Glomerular endothelial cell (primary cell): ENCODE measurements around the gene CCM2. TPM values are rescaled to one million over a fixed set of nuclear protein-coding genes. Genes with fewer than 3 reads are reported as not detected.
"Not testable (repeated sequence)": the region's sequence is repeated elsewhere in the genome, so short reads cannot be mapped to it uniquely, and the experiment has no call there.

ENCODE experiments used
- DNase-seq: peaks from one replicate; pipeline ENCODE4 v3.0.0-alpha.2; 2011; ENCODE audit warnings: low read depth, low spot score; ENCODE audit errors: extremely low read depth
- total RNA-seq: library from RNA; depleted of rRNA; stranded (reverse); fragments of >200 nt; gene quantifications from 2 replicates; pipeline ENCODE4 v1.2.3, GENCODE V29; 2015

The CCM2 gene
- total RNA-seq, 1 donor from 2014 or later = 64.6 TPM

DNA sequence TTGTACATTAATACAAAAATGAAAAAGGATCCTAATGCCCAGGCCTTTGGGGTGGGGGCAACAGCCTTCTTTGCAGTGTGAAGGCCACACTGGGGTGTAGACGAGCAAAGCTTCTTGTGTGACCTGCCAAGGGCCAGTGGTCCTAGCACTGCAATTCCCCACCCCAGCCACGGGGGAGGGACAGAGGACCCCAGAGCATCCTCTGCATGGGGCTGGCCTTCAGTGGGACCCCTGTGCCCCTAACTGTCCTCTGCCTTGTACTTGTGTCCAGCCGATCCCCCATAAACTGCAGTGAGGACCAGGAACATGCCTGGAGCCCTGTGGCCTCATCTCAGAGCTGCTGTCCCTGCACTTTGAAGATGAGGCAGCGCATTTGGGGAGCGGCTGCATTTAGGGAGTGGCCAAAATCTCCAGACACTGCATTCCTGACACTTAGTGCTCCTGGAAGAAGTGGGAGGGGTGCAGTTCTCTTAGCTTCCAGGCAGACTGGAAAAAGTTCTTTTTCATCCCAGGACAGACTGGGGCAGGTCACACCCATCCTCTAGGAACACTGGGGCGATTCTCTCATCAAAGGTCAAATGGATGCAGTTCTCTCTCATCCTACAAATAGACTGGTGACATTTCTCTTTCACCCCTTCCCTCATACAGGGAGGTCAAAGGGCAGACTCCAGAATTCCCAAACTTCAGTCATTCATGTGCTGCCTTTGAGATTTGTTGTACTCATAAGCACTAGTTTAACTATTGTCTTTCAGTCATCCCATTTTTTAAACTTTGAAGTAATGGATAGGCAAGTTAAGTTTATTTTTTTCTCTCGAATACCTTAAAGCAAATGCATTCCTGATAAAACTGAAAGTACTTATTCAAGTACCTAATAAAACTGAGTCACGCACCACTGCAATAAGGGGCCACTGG is 20.3 kb upstream of the CCM2 start:
- no peak for DNase-seq

DNA sequence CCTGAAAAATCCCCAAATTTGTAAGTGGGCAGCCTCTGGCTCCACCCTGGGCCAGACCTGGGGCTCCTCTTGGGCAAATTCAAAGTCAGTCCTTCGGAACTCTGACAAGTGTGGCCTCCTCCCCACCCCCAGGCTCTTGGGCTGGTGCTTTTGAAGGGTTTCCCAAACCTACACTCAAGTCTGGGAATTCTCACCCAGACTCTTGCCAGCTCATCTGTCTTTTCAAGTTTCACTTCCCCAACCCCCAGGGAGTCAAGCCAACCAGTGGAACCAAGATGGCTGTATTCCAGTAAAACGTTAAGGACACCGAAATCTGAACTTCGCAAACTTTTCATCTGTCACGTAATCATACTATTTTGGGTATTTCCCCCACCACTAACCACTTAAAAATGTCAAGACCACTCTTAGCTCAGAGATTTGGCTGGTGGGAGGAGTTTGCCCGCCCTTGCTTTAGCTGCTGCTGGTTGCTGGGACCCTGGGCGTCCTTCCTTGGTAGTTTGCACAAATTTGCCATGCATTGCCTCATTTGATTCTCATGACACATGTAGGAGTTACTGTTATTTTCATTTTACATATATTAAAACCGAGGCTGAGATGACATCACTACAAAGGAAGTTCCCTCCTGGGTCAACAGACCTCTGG is 19.5 kb upstream of the CCM2 start:
- DNase-seq = no peak

DNA sequence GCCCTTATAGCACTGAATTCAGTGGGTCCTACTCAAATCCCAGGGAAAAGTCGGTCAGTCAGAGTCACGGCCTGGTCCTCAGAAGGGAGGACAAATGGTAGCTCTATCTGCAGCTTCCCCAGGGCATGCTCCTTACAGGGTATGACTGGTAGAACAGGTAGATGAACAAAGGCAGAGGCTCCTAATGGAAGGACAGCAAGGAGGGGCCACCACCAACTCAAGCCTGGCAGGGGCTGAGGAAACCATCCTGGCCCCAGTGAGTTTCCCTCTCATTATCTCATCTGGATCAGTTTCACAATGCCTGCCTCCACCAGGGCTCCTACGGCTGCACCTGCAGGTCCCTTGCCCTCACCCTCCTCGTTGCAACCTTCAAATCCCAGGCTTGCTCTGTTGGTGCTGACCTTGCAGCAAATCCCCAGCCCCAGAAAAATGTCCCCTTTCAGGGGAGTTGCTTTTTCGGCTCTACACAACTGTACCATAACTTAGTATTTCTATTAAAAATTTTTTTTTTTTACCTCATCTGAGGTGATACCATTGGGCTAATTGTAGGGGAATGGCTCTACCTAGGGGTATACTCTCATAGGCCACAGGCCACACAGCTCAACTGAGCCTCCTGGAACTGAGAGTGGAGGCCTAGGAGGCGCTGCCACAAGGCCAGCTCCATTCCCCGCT is 18.8 kb upstream of the CCM2 start:
- DNase-seq = no peak

DNA sequence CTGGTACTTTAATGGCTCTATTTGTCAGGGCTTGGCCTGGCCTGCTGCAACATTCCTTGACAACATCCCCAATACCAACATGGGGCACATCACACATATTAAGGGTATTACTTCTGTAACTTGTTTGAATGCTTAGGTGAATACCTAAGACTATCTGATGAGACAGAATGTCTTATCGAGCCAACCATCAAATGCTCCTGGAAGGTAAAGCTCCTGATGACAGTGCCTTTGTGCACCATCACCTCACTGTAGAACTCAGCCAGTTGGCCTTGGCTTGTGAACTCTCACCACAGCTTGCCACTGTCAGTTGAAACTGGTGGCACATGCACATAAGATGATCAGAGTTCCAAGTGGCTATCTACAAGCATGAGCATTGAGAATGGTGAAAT is 17.5 kb upstream of the CCM2 start:
- no peak for DNase-seq

DNA sequence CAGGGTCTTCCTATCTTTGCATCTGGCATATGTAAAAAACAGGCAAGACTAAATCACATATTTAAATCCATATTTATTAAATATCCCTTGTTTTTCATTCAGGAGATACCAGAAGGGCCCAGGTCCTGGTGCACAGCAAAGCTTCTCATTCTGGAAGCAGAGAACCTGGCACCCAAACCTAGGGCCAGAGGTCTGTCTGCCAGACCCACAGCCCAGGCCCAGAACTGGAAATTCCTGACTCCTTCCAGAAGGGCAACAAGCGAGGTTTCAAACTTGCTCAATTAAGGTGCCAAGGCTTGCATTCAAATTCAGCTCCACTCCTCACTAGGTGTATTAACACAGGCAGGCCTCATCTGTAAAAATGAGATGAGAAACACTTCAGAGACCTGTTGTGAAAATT is 17.0 kb upstream of the CCM2 start:
- no peak for DNase-seq

DNA sequence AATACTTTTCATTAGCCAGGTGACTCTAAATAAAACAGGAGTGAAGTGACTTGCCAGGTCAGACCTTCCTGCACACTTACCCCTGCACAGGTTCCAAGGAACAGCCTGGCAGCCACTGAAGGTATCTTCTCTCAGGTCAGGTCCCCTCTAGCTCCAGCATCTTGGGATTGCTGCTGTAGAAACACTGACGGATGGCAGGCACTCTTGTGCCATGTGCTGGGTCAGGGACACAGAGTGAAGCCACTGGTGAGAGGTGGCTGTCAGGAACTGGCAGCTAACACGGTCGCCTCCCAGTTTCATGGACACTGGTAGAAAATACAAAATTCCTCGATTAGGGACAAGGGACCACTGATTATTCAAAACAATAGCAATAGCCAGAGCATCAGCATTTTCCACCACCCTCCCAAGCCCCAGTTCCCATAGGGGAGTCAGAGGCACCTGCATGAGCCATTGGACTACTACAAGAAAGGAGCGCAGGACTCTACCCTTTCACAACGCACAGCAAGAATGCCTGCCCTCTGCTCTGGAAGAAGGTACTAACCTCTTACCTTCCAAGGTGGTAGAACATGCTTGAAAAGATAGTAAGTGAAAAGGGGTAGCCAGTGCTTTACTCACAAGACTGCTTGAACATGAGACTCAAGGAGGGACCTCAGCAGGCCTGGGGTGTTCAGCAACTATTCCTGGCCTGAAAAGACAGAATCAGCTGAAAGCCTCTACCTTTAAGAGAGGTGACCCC is 16.1 kb upstream of the CCM2 start:
- no peak for DNase-seq

DNA sequence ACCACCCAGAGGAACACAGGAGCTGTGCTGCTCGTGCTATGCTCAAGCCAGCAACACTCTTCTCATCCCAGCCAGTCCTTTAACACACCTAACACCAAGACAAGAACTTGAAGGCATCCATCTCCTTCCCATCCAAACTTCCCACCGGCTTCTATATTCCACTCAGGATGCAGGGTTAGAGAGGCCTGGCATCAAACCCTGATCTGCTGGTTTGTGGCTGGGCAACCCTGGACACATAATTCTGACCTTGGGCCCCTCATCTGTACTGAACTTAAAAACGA is 15.6 kb upstream of the CCM2 start:
- no peak for DNase-seq

DNA sequence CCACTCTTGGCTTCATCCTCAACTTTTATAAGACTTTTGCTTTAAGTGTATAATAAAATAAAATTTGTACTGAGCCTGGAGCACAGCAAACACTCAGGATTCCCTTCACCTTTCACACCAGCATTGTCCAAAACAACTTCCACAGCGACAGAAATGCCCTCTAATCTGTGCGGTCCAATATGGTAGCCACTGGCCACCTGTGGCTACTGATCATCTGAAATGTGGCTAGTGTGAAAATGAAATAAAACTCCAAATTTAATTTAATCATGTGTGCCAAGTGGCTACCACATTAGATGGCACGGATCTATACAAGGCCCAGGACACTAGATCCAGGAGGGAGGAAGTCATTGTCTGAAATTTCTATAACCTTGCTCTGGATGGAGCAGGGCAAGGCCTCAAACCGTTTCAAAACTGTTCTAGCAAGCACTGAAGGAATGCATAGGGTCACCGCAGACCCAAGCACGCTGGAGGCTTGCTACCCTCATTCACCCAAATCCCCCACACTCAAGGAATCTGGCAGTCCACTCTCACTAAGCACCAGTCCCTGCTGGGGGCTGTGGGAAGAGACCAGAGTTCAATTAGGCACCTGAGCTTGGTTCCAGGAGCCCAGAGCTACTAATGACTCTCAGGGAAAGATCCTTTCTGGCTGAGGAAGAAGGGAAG is 14.8 kb upstream of the CCM2 start:
- no peak for DNase-seq

DNA sequence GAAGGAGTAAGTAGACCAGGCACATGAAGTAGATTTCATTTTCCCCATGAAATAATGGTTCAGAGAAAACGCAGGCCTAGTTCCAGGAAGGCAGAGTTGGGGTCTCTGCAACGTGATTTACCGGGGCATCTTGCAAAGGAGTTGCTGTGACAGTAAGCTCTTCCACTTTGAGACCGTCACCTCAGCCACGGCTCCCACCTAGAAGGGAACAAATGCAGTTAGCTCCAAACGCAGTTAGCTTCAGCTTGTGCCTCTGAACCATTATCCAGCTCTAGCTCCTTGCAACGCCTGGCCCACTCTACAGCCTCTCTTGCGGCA is 14.1 kb upstream of the CCM2 start:
- no peak for DNase-seq

DNA sequence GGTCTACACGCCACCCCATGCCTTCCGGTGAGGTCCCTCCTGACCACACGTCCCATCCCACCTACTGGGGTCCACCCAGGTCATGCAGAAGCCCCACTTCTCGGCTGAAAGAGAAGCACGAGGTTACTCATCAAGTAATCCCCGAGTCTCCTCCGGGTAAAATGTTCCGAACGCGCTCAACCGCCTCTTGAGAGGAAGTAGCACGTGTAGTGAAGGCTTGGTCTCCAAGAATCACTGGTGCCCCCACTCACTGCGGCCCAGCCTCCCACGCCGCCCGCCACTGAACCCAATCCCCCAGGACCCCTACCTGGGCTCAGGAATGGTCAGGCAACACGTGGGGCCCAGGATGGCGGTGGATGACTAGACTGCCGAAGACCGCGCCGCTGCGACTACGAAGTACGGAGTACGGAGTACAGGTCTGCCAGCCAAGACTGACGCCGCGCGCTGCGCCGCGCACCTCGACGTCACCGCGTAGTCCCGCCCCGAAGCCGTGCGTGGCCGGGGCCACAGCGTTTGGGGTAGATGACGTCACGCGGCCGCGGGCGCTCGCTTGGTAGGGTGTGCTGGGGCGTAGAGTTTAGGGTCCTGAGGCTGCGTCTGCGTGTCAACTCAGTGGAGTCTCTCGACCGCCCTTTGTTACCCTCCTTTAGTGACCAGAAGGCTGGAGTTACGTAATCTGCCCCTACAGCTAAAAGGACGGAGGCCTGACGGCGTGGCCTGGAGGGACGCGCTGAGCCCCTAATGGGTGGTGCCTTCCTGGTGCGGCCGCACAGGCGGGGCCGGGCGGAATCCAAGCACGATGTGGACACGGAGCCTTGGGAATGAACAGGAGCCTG is 13.6 kb upstream of the CCM2 start:
- DNase-seq = peak; percentile 48

DNA sequence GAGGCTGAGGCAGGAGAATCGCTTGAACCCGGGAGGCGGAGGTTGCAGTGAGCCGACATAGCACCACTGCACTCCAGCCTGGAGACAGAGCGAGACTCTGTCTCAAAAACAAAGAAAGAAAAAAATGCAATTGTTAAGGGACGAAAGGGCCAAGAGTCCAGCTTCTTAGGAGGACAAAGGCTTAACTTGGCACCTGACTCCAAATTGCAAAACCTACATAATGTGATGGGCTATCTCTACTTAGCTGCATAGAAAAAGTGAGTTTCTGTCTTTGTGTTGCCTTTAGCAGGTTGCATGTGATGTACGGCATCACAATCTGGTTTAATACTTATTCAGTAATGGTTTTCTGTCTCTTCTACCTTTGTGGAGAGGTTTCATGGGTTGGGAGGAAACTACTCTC is 12.5 kb upstream of the CCM2 start:
- DNase-seq = no peak

DNA sequence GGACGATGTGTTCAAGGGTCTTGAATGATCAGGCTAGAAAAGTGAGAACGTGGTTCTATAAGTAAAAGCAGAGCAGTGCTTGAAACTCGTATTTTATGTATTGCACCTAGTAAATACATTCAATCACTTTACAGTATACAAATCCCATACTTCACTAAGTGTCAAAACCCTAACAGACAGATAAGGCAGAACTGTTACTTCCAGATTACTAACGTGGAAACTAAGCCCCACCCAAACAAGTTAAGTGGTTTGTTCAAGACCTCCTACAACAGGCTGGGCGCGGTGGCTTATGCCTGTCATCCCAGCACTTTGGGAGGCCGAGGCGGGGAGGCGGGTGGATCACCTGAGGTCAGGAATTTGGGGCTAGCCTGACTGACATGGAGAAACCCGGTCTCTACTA is 12.0 kb upstream of the CCM2 start:
- no peak for DNase-seq

DNA sequence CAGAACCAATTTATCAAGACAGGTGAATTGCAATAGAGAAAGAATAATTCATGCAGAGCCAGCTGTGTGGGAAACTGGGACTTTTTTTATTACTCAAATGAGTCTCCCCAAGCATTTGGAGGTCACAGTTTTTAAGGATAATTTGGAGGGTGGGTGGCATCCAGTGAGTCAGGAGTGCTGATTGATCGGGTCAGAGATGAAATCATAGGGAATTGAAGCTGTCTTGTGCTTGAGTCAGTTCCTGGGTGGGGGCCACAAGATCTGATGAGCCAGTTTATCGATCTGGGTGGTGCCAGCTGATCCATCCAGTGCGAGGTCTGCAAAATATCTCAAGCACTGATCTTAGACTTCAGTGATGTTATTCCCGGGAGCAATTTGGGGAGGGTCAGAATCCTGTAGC is 11.3 kb upstream of the CCM2 start:
- no peak for DNase-seq

DNA sequence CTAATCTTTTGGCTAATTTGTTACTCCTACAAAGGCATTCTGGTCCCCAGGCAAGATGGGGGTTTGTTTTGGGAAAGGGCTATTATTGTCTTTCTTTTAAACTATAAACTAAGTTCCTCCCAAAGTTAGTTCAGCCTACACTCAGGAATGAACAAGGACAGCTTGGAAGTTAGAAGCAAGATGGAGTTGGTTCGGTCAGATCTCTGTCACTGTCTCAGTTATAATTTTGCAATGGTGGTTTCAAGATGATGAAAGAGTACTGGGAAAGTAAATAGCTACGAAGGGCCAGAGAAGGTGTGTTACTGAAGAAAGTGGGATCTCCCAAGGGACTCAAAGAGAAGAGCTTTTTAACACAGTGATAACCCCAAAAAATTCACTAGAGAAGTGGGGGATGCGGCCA is 10.9 kb upstream of the CCM2 start:
- no peak for DNase-seq

DNA sequence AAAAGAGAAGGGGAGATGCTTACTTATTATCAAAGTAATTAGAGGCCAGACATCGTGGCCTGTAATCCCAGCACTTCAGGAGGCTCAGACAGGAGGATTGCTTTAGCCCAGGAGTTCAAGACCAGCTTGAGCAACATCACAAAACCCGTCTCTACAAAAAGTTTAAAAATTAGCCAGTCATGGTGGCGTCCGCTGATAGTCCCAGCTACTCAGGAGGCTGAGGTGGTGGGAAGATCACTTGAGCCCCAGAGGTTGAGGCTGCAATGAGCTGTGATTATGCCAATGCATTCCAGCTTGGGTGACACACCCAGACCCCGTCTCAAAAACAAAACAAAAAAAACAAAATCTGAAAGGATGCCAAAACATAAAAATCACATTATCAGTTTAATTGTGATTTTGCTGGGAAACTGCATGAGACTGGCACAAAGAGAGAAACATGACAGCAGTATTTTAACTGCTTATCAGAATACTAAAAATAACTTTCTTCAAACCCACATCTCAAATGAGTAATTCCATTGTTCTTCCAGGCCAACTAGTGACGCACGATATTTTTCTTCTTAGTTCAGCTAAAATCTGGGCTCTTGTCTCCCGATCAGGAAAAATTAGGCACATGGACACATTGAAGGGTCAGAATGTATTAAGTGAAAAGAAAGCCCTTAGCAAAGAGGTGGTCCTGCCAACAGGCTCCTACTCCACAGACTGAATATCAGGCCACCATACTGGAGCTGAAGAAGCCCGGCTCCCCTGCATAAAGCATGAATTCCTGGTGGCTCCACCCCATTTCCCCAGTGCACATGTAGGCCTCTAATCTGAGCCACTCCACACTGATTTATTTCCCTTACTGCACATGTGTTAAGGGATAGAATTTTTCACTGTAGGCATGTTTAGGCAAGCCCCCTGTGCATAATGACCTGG is 9.6 kb upstream of the CCM2 start:
- DNase-seq = peak; percentile 81

DNA sequence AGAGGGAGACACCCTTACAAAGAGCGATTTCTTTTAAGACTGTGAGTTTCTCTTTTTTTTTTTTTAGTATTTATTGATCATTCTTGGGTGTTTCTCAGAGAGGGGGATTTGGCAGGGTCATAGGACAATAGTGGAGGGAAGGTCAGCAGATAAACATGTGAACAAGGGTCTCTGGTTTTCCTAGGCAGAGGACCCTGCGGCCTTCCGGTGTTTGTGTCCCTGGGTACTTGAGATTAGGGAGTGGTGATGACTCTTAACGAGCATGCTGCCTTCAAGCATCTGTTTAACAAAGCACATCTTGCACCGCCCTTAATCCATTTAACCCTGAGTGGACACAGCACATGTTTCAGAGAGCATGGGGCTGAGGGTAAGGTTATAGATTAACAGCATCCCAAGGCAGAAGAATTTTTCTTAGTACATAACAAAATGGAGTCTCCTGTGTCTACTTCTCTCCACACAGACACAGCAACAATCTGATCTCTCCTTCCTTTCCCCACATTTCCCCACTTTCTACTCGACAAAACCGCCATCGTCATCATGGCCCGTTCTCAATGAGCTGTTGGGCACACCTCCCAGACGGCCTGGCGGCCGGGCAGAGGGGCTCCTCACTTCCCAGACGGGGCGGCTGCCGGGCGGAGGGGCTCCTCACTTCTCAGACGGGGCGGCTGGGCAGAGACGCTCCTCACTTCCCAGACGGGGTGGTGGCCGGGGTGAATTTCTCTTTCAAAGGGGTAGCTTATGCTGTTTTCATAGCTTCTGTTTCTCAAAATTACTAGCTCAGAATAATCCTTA is 7.8 kb upstream of the CCM2 start:
- not testable (repeated sequence) for DNase-seq

DNA sequence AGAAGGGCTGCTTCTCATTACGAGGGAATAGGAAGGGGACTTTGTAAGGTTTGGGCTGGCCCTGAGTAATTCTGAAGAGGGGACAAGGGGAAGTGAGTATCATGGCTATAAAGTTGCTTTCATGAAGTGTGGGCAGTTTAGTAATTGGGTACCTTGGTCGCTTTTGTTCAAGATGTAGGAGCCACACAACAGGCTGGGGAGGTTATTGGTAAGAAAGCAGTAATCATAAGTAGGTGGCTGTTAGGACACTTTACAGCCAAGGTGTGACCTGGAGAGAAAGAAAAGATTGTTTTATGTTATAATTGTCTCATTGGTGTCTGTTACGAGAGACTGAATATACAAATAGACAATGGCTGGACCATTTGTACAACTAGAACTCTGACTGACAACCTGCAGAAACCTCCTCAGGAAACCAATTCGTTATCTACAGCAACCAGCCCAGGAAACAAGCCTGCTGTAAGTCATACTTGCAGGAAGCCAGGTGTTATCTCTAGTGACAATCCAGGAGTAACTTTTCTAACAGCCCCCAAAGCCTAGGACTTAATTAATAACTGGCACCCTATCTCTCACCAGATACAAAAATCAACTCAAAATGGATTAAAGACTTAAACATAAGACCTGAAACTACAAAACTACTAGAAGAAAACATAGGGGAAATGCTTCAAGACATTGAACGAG is 5.0 kb upstream of the CCM2 start:
- DNase-seq = no peak
